ENCODE data around the gene ARHGAP31.
"Not testable (repeated sequence)": the region's sequence is repeated elsewhere in the genome, so short reads cannot be mapped to it uniquely, and the experiment has no call there.

Gene ARHGAP31

DNA sequence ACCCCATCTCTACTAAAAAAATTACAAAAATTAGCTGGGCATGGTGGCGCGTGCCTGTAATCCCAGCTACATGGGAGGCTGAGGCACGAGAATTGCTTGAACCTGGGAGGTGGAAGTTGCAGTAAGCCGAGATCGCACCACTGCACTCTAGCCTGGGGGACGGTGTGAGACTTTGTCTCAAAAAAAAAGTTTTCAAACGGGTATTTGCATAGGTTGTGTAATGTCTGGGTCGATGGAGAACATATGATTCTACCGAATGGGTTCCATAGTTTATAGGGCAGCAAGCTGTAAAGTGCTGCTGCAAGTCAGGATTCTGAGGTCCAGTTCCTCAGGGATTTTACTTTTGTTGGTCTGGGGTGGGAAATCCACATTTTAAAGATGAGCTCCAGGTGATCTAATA is 12.2 kb downstream of the ARHGAP31 start:
- peaks cover 11% of the 10 kb centered on the region for H3K4me1 ChIP-seq (ENCODE audit: control insufficient read depth, insufficient read depth, low read length)

DNA sequence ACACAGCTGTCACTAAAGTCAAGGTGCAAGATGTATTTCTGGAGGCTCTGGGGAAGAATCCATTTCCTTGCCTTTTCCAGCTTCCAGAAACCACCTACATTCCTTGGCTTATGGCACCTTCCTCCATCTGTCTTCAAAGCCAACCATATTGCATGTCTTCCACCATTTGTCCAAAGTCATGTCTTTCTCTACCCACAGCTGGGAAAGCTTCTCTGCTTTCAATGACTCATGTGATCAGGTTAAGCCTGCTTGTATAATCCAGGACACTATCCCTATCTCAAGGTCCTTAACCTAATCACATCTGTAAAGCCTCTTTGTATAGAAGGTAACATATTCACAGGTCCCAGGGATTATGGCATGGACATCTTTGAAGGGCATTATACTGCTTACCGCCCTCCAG is 14.2 kb downstream of the ARHGAP31 start:
- no peak overlapping the region for H3K9ac ChIP-seq (ENCODE audit: low read length in 2 of 2)
- no peak overlapping the region for H3K27ac ChIP-seq (ENCODE audit: low read length)
- H3K36me3 ChIP-seq (ENCODE audit: control insufficient read depth in 2 of 2, insufficient read depth in 2 of 2, low read length in 2 of 2) = peaks cover 0 to 10% of the 10 kb centered on the region in 2 donors
- H3K4me3 ChIP-seq (ENCODE audit: low read length in 2 of 2) = no peak overlapping the region
- H3K9me3 ChIP-seq (ENCODE audit: control insufficient read depth in 2 of 2, low read length in 2 of 2) = no peaks in the 10 kb centered on the region
- no peaks in the 10 kb centered on the region for H3K27me3 ChIP-seq (ENCODE audit: control insufficient read depth in 1 of 2, insufficient read depth in 2 of 2, low read length in 2 of 2)
- peaks cover 9% of the 10 kb centered on the region for H3K4me1 ChIP-seq (ENCODE audit: control insufficient read depth, insufficient read depth, low read length)

More for the DNA sequence above, 12.2 kb downstream of the ARHGAP31 start:
- H3K9me3 ChIP-seq (ENCODE audit: control insufficient read depth in 2 of 2, low read length in 2 of 2); H3K4me3 ChIP-seq (ENCODE audit: low read length in 2 of 2); H3K36me3 ChIP-seq (ENCODE audit: control insufficient read depth in 2 of 2, insufficient read depth in 2 of 2, low read length in 2 of 2); H3K9ac ChIP-seq (ENCODE audit: low read length in 2 of 2); H3K27ac ChIP-seq (ENCODE audit: low read length); H3K27me3 ChIP-seq (ENCODE audit: control insufficient read depth in 1 of 2, insufficient read depth in 2 of 2, low read length in 2 of 2): not testable (repeated sequence)

DNA sequence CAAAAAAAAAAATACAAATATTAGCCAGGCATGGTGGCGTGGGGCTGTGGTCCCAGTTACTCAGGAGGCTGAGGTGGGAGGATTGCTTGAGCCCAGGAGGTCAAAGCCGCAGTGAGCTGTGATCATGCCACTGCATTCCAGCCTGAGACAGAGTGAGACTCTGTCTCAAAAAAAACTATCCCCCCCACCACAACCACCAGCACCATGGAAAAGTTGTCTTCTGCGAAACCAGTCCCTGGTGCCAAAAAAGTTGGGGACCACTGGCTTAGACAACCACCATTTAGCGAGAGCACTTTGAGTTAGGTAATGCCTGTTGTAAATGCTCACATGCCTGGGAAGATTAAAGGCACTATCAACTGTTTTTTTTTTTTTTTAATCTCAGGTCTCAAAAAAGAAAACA is 15.4 kb downstream of the ARHGAP31 start:
- no peaks in the 10 kb centered on the region for H3K27me3 ChIP-seq (ENCODE audit: control insufficient read depth in 1 of 2, insufficient read depth in 2 of 2, low read length in 2 of 2)
- H3K4me1 ChIP-seq (ENCODE audit: control insufficient read depth, insufficient read depth, low read length) = peaks cover 9% of the 10 kb centered on the region
- H3K9me3 ChIP-seq (ENCODE audit: control insufficient read depth in 2 of 2, low read length in 2 of 2) = no peaks in the 10 kb centered on the region
- H3K4me3 ChIP-seq (ENCODE audit: low read length in 2 of 2) = no peak overlapping the region
- H3K36me3 ChIP-seq (ENCODE audit: control insufficient read depth in 2 of 2, insufficient read depth in 2 of 2, low read length in 2 of 2) = peaks cover 0 to 15% of the 10 kb centered on the region in 2 donors
- H3K9ac ChIP-seq (ENCODE audit: low read length in 2 of 2) = no peak overlapping the region
- H3K27ac ChIP-seq (ENCODE audit: low read length) = no peak overlapping the region

DNA sequence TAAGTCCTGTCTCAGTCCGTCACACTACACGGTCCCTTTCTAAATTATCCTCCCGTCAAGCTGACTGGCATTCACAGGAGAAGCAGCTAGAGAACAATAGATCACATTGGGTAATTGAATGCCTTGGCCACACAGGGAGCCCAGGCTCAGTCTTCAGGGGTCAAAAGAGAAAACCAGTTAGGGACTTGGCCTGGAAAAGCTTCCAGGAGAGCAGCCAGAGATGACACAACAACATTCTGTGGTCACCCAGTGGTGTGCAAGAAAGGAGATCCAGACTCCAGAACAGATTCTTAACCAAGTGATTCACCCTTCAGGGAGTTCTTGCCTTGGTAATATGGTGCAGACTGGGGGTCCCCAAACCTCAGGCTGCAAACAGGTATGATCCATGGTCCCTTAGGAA is 15.9 kb downstream of the ARHGAP31 start:
- H3K27ac ChIP-seq (ENCODE audit: low read length) = no peak overlapping the region
- no peak overlapping the region for H3K9ac ChIP-seq (ENCODE audit: low read length in 2 of 2)
- peaks cover 0 to 15% of the 10 kb centered on the region in 2 donors for H3K36me3 ChIP-seq (ENCODE audit: control insufficient read depth in 2 of 2, insufficient read depth in 2 of 2, low read length in 2 of 2)
- H3K4me3 ChIP-seq (ENCODE audit: low read length in 2 of 2) = no peak overlapping the region
- no peaks in the 10 kb centered on the region for H3K9me3 ChIP-seq (ENCODE audit: control insufficient read depth in 2 of 2, low read length in 2 of 2)
- H3K4me1 ChIP-seq (ENCODE audit: control insufficient read depth, insufficient read depth, low read length) = peaks cover 9% of the 10 kb centered on the region
- no peaks in the 10 kb centered on the region for H3K27me3 ChIP-seq (ENCODE audit: control insufficient read depth in 1 of 2, insufficient read depth in 2 of 2, low read length in 2 of 2)

DNA sequence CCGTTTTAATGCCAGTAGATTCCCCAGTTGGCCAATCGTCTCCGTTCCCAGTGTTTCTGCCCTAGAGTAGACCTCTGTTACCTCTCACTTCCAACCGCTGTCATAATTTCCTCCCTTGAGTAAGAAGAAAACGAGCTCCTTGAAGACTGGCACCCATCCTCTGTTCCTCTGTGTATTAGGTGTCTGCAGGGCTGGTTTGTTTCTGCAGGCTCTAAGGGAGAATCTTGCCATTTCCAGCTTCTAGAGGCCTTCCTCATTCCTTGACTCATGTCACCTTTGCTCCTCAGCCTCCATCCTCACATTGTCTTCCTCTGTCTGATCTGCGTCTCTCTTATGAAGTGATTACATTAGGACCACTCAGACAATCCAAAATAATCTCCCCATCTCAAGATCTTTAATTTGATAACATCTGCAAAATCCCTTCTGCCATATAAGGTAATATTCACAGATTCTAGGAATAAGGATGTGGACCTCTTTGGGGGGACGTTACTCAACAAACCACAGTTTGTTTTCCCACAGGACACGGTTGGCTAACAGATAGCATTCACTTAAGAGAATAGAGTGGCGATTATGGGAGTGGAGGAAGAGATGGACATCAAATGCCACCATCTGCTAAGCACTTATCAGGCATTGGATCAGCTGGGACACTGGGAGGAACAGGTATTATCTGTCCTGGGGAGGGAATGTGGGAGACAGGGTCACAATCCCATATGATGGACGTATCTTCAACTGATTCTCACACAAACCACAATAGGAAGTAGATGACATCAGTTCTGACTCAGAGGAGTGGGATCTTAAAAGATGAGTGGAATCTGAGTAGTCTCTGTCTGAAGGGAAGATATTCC is 17.1 kb downstream of the ARHGAP31 start:
- H3K9me3 ChIP-seq (ENCODE audit: control insufficient read depth in 2 of 2, low read length in 2 of 2) = no peaks in the 10 kb centered on the region
- no peak overlapping the region for H3K27ac ChIP-seq (ENCODE audit: low read length)
- H3K9ac ChIP-seq (ENCODE audit: low read length in 2 of 2) = no peak overlapping the region
- H3K4me3 ChIP-seq (ENCODE audit: low read length in 2 of 2) = no peak overlapping the region
- H3K36me3 ChIP-seq (ENCODE audit: control insufficient read depth in 2 of 2, insufficient read depth in 2 of 2, low read length in 2 of 2) = peaks cover 0 to 15% of the 10 kb centered on the region in 2 donors
- peaks cover 9% of the 10 kb centered on the region for H3K4me1 ChIP-seq (ENCODE audit: control insufficient read depth, insufficient read depth, low read length)
- H3K27me3 ChIP-seq (ENCODE audit: control insufficient read depth in 1 of 2, insufficient read depth in 2 of 2, low read length in 2 of 2) = no peaks in the 10 kb centered on the region

DNA sequence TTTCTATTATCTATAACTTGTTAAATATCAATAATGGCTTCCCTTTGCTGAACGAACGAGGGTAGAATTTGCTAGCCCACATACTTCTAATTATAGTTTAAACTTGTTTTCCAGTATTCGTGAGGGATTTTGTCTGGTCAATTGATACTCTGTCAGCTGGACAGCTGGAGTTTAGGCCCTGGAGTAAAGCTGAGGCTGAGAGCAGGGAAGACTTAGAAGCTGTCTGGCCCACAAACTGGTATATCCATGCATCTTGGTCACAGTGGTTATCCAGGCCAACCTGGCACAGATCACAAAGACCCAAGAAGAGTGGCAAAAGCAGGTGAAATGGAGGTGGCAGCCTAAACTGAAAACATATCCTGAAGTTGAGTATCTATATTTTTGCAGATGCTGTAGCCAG is 19.3 kb downstream of the ARHGAP31 start:
- Histone ChIP-seq H3K4me3 (ENCODE audit: low read length in 2 of 2) (no peak overlapping the region), H3K36me3 (ENCODE audit: control insufficient read depth in 2 of 2, insufficient read depth in 2 of 2, low read length in 2 of 2) (peaks cover 3 to 13% of the 10 kb centered on the region in 2 donors), H3K9ac (ENCODE audit: low read length in 2 of 2) (no peak overlapping the region), H3K27ac (ENCODE audit: low read length) (no peak overlapping the region), H3K9me3 (ENCODE audit: control insufficient read depth in 2 of 2, low read length in 2 of 2) (no peaks in the 10 kb centered on the region), H3K27me3 (ENCODE audit: control insufficient read depth in 1 of 2, insufficient read depth in 2 of 2, low read length in 2 of 2) (no peaks in the 10 kb centered on the region), H3K4me1 (ENCODE audit: control insufficient read depth, insufficient read depth, low read length) (peaks cover 9% of the 10 kb centered on the region)

DNA sequence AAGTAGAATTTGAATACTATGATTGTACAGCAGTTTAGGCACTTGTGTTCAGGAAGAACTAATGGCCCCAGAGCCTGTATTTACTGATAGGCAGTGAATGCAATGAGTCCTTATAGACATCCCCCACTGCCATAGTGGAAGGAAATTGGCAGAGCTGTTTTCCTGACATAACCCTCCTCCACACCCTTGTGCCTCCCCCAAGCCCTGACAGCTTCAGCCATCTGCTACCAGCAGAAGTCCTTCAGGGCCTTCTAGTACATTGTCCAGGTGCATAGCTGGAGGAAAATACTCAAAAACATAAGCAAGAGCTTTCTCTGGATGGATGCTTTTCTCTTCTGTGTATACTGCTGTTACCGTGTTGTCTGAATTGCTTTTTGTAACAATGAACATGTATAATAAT is 20.6 kb downstream of the ARHGAP31 start:
- Histone ChIP-seq H3K9me3 (ENCODE audit: control insufficient read depth in 2 of 2, low read length in 2 of 2) (no peaks in the 10 kb centered on the region), H3K4me3 (ENCODE audit: low read length in 2 of 2) (no peak overlapping the region), H3K36me3 (ENCODE audit: control insufficient read depth in 2 of 2, insufficient read depth in 2 of 2, low read length in 2 of 2) (peaks cover 3 to 11% of the 10 kb centered on the region in 2 donors), H3K27me3 (ENCODE audit: control insufficient read depth in 1 of 2, insufficient read depth in 2 of 2, low read length in 2 of 2) (no peaks in the 10 kb centered on the region), H3K9ac (ENCODE audit: low read length in 2 of 2) (no peak overlapping the region), H3K27ac (ENCODE audit: low read length) (no peak overlapping the region), H3K4me1 (ENCODE audit: control insufficient read depth, insufficient read depth, low read length) (peaks cover 9% of the 10 kb centered on the region)

DNA sequence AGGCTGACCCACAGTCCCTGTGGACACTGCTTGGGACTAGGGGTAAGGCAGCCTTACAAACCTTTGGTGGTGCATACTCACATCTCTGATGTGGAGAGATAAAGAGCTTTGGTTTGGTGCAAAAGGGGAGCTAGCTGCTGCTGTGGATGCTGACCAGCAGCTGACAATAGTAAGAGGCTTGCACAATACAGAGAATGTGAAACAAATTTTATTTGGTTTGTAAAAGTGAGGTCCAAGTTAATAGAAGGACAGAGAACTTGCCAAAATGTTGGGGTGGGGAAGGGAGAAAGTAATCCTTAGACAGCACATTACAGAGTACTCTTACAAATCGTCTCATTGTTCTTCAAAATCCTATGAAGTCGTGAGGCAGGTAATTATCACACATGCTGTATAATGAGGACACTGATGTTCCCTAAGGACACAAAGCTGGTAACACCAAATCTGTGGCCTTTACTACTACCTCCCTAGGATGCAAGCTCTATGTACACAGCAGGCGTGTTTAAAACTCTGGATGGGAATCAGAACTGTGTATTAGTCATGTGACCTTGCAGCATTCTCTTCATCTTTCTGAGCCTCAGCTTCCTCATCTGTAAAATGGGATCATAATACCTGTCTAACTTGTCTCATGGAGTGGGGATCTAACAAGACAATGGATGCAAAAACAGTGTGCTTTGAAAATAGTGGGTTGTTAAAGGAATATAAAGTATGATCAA is 21.6 kb downstream of the ARHGAP31 start:
- Histone ChIP-seq H3K4me3 (ENCODE audit: low read length in 2 of 2) (no peak overlapping the region), H3K27ac (ENCODE audit: low read length) (no peak overlapping the region), H3K9ac (ENCODE audit: low read length in 2 of 2) (no peak overlapping the region), H3K27me3 (ENCODE audit: control insufficient read depth in 1 of 2, insufficient read depth in 2 of 2, low read length in 2 of 2) (no peaks in the 10 kb centered on the region), H3K4me1 (ENCODE audit: control insufficient read depth, insufficient read depth, low read length) (peaks cover 4% of the 10 kb centered on the region), H3K36me3 (ENCODE audit: control insufficient read depth in 2 of 2, insufficient read depth in 2 of 2, low read length in 2 of 2) (peaks cover 3 to 11% of the 10 kb centered on the region in 2 donors), H3K9me3 (ENCODE audit: control insufficient read depth in 2 of 2, low read length in 2 of 2) (no peaks in the 10 kb centered on the region)

DNA sequence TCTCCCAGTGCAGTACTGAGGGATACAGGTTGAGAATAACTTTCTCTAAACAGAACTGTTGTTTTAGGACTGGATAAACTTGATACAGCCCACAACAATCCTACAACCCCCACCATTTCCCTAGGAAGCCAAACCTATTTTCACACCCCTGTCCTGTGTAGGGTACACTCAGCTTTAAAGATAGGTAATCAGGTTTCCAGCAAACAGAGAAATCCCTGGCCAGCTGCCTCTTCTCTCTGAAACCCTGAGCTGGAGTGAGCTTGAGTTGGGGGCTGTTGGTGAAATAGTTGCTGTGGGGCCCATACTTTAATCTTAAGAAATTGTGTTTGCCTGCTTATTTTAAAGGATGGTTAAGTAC is 22.1 kb downstream of the ARHGAP31 start:
- Histone ChIP-seq H3K4me3 (ENCODE audit: low read length in 2 of 2) (no peak overlapping the region), H3K4me1 (ENCODE audit: control insufficient read depth, insufficient read depth, low read length) (peaks cover 4% of the 10 kb centered on the region), H3K9ac (ENCODE audit: low read length in 2 of 2) (no peak overlapping the region), H3K9me3 (ENCODE audit: control insufficient read depth in 2 of 2, low read length in 2 of 2) (no peaks in the 10 kb centered on the region), H3K27ac (ENCODE audit: low read length) (no peak overlapping the region), H3K36me3 (ENCODE audit: control insufficient read depth in 2 of 2, insufficient read depth in 2 of 2, low read length in 2 of 2) (peaks cover 3 to 11% of the 10 kb centered on the region in 2 donors), H3K27me3 (ENCODE audit: control insufficient read depth in 1 of 2, insufficient read depth in 2 of 2, low read length in 2 of 2) (no peaks in the 10 kb centered on the region)

DNA sequence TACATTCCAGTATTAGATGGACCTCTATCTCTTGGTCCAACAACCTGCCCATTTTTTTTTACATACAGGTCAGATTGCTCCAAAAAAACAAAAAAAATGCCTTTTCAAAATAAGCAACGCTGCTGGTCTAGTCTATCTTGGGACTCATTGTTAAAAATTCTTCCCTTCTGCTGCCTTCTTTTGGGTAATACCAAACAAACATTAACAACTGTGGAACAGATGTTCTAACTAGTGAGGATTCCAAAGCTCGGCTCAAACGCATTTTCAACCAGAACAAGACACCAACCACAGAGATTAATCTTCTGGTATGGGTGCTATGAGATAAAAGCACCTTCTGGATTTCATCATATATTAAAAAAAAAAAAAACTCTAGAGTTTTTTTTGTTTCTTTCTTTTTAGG is 24.7 kb downstream of the ARHGAP31 start:
- H3K27me3 ChIP-seq (ENCODE audit: control insufficient read depth in 1 of 2, insufficient read depth in 2 of 2, low read length in 2 of 2) = no peaks in the 10 kb centered on the region
- no peaks in the 10 kb centered on the region for H3K9me3 ChIP-seq (ENCODE audit: control insufficient read depth in 2 of 2, low read length in 2 of 2)
- H3K4me1 ChIP-seq (ENCODE audit: control insufficient read depth, insufficient read depth, low read length) = peaks cover 15% of the 10 kb centered on the region
- H3K9ac ChIP-seq (ENCODE audit: low read length in 2 of 2) = no peak overlapping the region
- no peak overlapping the region for H3K4me3 ChIP-seq (ENCODE audit: low read length in 2 of 2)
- H3K36me3 ChIP-seq (ENCODE audit: control insufficient read depth in 2 of 2, insufficient read depth in 2 of 2, low read length in 2 of 2) = peaks cover 3 to 5% of the 10 kb centered on the region in 2 donors
- H3K27ac ChIP-seq (ENCODE audit: low read length) = no peak overlapping the region

DNA sequence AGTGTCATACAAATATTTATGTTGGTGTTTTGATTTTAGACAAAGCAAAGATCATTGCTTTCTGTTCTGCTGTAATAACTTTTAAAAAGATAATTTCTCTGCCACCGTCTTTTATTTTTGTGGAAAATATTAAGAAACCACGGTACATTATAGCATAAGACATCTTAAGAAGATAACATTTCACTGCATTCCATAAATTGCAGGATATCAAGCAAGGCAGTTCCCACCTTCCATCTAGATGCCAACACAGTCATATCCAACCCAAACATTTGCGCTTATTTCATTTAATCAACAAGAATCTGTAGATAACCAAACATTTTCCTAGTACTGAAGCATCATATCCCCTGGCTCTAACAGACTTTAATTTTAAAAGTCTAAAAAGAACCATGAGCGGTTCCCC is 25.1 kb downstream of the ARHGAP31 start:
- peaks cover 1 to 3% of the 10 kb centered on the region in 2 donors for H3K36me3 ChIP-seq (ENCODE audit: control insufficient read depth in 2 of 2, insufficient read depth in 2 of 2, low read length in 2 of 2)
- H3K4me3 ChIP-seq (ENCODE audit: low read length in 2 of 2) = no peak overlapping the region
- H3K27me3 ChIP-seq (ENCODE audit: control insufficient read depth in 1 of 2, insufficient read depth in 2 of 2, low read length in 2 of 2) = no peaks in the 10 kb centered on the region
- H3K9me3 ChIP-seq (ENCODE audit: control insufficient read depth in 2 of 2, low read length in 2 of 2) = no peaks in the 10 kb centered on the region
- H3K27ac ChIP-seq (ENCODE audit: low read length) = no peak overlapping the region
- H3K4me1 ChIP-seq (ENCODE audit: control insufficient read depth, insufficient read depth, low read length) = peaks cover 11% of the 10 kb centered on the region
- H3K9ac ChIP-seq (ENCODE audit: low read length in 2 of 2) = no peak overlapping the region

Data from stomach smooth muscle (tissue), 2 donors.